ENCODE data around the gene AK3.
"Not testable (repeated sequence)": the region's sequence is repeated elsewhere in the genome, so short reads cannot be mapped to it uniquely, and the experiment has no call there.

The AK3 gene

GRCh38 chr9:4780651-4781050, 39.6 kb upstream of the AK3 start:
- ChIA-PET POLR2A (no interaction called here), CTCF (interaction anchor here (0.8 to 1.8 kb wide), 2 partner anchors 10 to 18 kb away, joined by 3 to 5 read pairs; no protein-coding TSS in a partner anchor)
- no peak for TF ChIP-seq CTCF (IDR thresholded peaks at IDR 0.05; ENCODE audit: control extremely low read depth, extremely low read depth, low read depth, missing control alignments)
- no peak for DNase-seq (ENCODE audit: extremely low spot score)

GRCh38 chr9:4774958-4775357, 34.0 kb upstream of the AK3 start:
- POLR2A ChIA-PET; DNase-seq (ENCODE audit: extremely low spot score): not testable (repeated sequence)
- CTCF ChIA-PET: interaction anchor here (4.0 kb wide), 1 partner anchor 12 kb away, joined by 25 read pairs; no protein-coding TSS in a partner anchor

GRCh38 chr9:4774209-4774608, 33.2 kb upstream of the AK3 start:
- no peak for DNase-seq (ENCODE audit: extremely low spot score)
- POLR2A ChIA-PET: no interaction called here
- no peak for TF ChIP-seq CTCF (IDR thresholded peaks at IDR 0.05; ENCODE audit: control extremely low read depth, extremely low read depth, low read depth, missing control alignments)
- CTCF ChIA-PET: interaction anchor here (0.9 to 4.0 kb wide), 5 partner anchors 9 to 15 kb away, joined by 3 to 25 read pairs (median 4); no protein-coding TSS in a partner anchor

- no peak for TF ChIP-seq CTCF (IDR thresholded peaks at IDR 0.05; ENCODE audit: control extremely low read depth, extremely low read depth, low read depth, missing control alignments)
Measured at GRCh38 chr9:4771788-4772187, 30.8 kb upstream of the AK3 start.

GRCh38 chr9:4769321-4770080, 28.5 kb upstream of the AK3 start:
- CTCF ChIA-PET: interaction anchor here (1.1 to 3.6 kb wide), 2 partner anchors 10 to 166 kb away, joined by 3 to 28 read pairs; no protein-coding TSS in a partner anchor
- POLR2A ChIA-PET: no interaction called here
- peak; percentile 29 for DNase-seq (ENCODE audit: extremely low spot score)
- TF ChIP-seq CTCF (IDR thresholded peaks at IDR 0.05; ENCODE audit: control extremely low read depth, extremely low read depth, low read depth, missing control alignments): no peak

More at GRCh38 chr9:4771788-4772187, 30.8 kb upstream of the AK3 start:
- no peak for DNase-seq (ENCODE audit: extremely low spot score)
- POLR2A ChIA-PET: no interaction called here
- CTCF ChIA-PET: interaction anchor here (3.6 to 4.0 kb wide), 2 partner anchors 9 to 12 kb away, joined by 25 to 28 read pairs; no protein-coding TSS in a partner anchor

GRCh38 chr9:4768681-4769080, 27.7 kb upstream of the AK3 start:
- DNase-seq (ENCODE audit: extremely low spot score): no peak
- TF ChIP-seq CTCF (IDR thresholded peaks at IDR 0.05; ENCODE audit: control extremely low read depth, extremely low read depth, low read depth, missing control alignments): no peak
- CTCF ChIA-PET: interaction anchor here (1.1 to 3.6 kb wide), 5 partner anchors 9 to 832 kb away, joined by 3 to 28 read pairs (median 5); no protein-coding TSS in a partner anchor
- POLR2A ChIA-PET: no interaction called here

GRCh38 chr9:4764033-4764432, 23.0 kb upstream of the AK3 start:
- DNase-seq (ENCODE audit: extremely low spot score): no peak
- POLR2A ChIA-PET: no interaction called here
- no peak for TF ChIP-seq CTCF (IDR thresholded peaks at IDR 0.05; ENCODE audit: control extremely low read depth, extremely low read depth, low read depth, missing control alignments)
- CTCF ChIA-PET: interaction anchor here (0.9 to 7.4 kb wide), 17 partner anchors 9 to 837 kb away, joined by 3 to 110 read pairs (median 8); partner anchors contain the start of gene JAK2
